H1 (cell line): ENCODE results near the gene OR2L3. TPM values are rescaled to one million over a fixed set of nuclear protein-coding genes. Genes with fewer than 3 reads are reported as not detected.

Experiments
- CTCF ChIA-PET: fragments of 300-600 bp; sonication (Branson Sonifier 250); formaldehyde crosslinking; loops from one replicate; lab custom pipeline; 2021; ENCODE audit not compliant: partially characterized antibody; lab: Charles Lee
- POLR2A ChIA-PET: fragments of 300-600 bp; sonication (Branson Sonifier 250); formaldehyde crosslinking; loops from one replicate; lab custom pipeline; 2021; ENCODE audit warnings: inconsistent platforms; ENCODE audit not compliant: partially characterized antibody; lab: Charles Lee
- DNase-seq, 2 experiments: peaks; one replicate each; pipeline versions ENCODE4 v3.0.0 to v3.0.0-alpha.2; 2010 to 2022; ENCODE audit warnings: low spot score in 2 of 2, low read depth in 1 of 2, mixed read lengths in 1 of 2
- FAIRE-seq: peaks from 2 replicates; lab custom pipeline; 2011; peaks lifted over from hg19 to GRCh38; lab: Jason Lieb, UNC
- H2AFZ ChIP-seq: 2 replicates; pipeline ENCODE4 v1.8.1; 2012; ENCODE audit warnings: low read length, inconsistent platforms
- H2AK5ac ChIP-seq: 2 replicates; pipeline ENCODE4 v1.6.1; 2013; ENCODE audit warnings: low read depth, low read length
- H2BK120ac ChIP-seq: replicated peaks from 2 replicates; pipeline ENCODE3; 2013; ENCODE audit warnings: low read depth, low read length, inconsistent platforms
- H2BK12ac ChIP-seq: 2 replicates; pipeline ENCODE4 v1.6.1; 2013; ENCODE audit warnings: low read depth, low read length
- H2BK15ac ChIP-seq: 2 replicates; pipeline ENCODE4 v1.6.1; 2013; ENCODE audit warnings: low read length
- H2BK20ac ChIP-seq: 2 replicates; pipeline ENCODE4 v1.6.1; 2013; ENCODE audit warnings: low read length
- H2BK5ac ChIP-seq: 2 replicates; pipeline ENCODE4 v1.6.1; 2013; ENCODE audit warnings: low read depth, low read length
- H3K14ac ChIP-seq: 2 replicates; pipeline ENCODE4 v1.6.1; 2013; ENCODE audit warnings: inconsistent platforms; ENCODE audit not compliant: insufficient read length
- H3K18ac ChIP-seq: 2 replicates; pipeline ENCODE4 v1.6.1; 2013; ENCODE audit warnings: low read length; ENCODE audit errors: extremely low read depth
- H3K23ac ChIP-seq: 2 replicates; pipeline ENCODE4 v1.6.1; 2013; ENCODE audit warnings: inconsistent platforms; ENCODE audit not compliant: insufficient read length
- H3K23me2 ChIP-seq: 2 replicates; pipeline ENCODE4 v1.6.1; 2013; ENCODE audit warnings: low read depth, low read length
- H3K27ac ChIP-seq: 2 replicates; pipeline ENCODE4 v1.6.1; 2011; ENCODE audit warnings: low read depth, low read length, inconsistent platforms
- H3K27me3 ChIP-seq, 4 experiments: replicated peaks in 1 of 4; 1 replicate in 1 of 4; 2 replicates in 3 of 4; pipeline versions ENCODE4 v1.6.1 to v1.8.1; 2011 to 2013; ENCODE audit warnings: low read length in 3 of 4, mild to moderate bottlenecking in 3 of 4, inconsistent platforms in 2 of 4, mixed read lengths in 2 of 4, moderate library complexity in 1 of 4; ENCODE audit not compliant: control insufficient read depth in 3 of 4, insufficient read depth in 3 of 4; ENCODE audit errors: extremely low read depth in 1 of 4
- H3K36me3 ChIP-seq, 4 experiments: 2 replicates each; pipeline versions ENCODE4 v1.6.1 to v1.8.1; 2011 to 2013; ENCODE audit warnings: mild to moderate bottlenecking in 4 of 4, low read length in 3 of 4, moderate library complexity in 2 of 4, control low read depth in 1 of 4, inconsistent platforms in 1 of 4; ENCODE audit not compliant: insufficient read depth in 4 of 4, control insufficient read depth in 2 of 4
- H3K4ac ChIP-seq: replicated peaks from 2 replicates; pipeline ENCODE3; 2013; ENCODE audit warnings: low read length, low read depth, mixed read lengths, inconsistent platforms; ENCODE audit not compliant: insufficient read length
- H3K4me1 ChIP-seq, 4 experiments: replicated peaks in 1 of 4; 1 replicate in 1 of 4; 2 replicates in 3 of 4; pipeline versions ENCODE4 v1.6.1 to v1.8.1; 2011 to 2013; ENCODE audit warnings: low read length in 3 of 4, inconsistent platforms in 2 of 4, mixed read lengths in 1 of 4; ENCODE audit not compliant: insufficient read depth in 4 of 4, control insufficient read depth in 3 of 4
- H3K4me2 ChIP-seq, 2 experiments: 2 replicates each; pipeline versions ENCODE4 v1.6.1 to v1.8.1; 2011 to 2013; ENCODE audit warnings: low read depth in 2 of 2, low read length in 2 of 2, control low read depth in 1 of 2, inconsistent platforms in 1 of 2, mild to moderate bottlenecking in 1 of 2; ENCODE audit not compliant: insufficient read depth in 1 of 2
- H3K4me3 ChIP-seq, 4 experiments: fragments of 200-600, 300-600 bp in 1 of 4; sonication (generic), shearing (Covaris generic), sonication (Bioruptor Twin) in 1 of 4; 2 replicates each; pipeline versions ENCODE4 v1.5.1 to v1.8.1; 2011 to 2016; ENCODE audit warnings: low read length in 4 of 4, low read depth in 3 of 4, control low read depth in 2 of 4, inconsistent platforms in 2 of 4, mild to moderate bottlenecking in 2 of 4, mixed read lengths in 1 of 4, moderate library complexity in 1 of 4; ENCODE audit not compliant: insufficient read depth in 2 of 4; ENCODE audit errors: extremely low read depth in 1 of 4
- H3K56ac ChIP-seq: replicated peaks from 2 replicates; pipeline ENCODE3; 2013; ENCODE audit warnings: low read depth, mild to moderate bottlenecking, mixed read lengths, low read length, inconsistent platforms; ENCODE audit not compliant: insufficient read length
- H3K79me1 ChIP-seq: 2 replicates; pipeline ENCODE4 v1.6.1; 2013; ENCODE audit warnings: low read depth, low read length, control low read depth
- H3K79me2 ChIP-seq, 2 experiments: 2 replicates each; pipeline versions ENCODE4 v1.6.1 to v1.8.1; 2012 to 2013; ENCODE audit warnings: low read length in 2 of 2, mild to moderate bottlenecking in 2 of 2, inconsistent platforms in 1 of 2; ENCODE audit not compliant: insufficient read depth in 2 of 2, control insufficient read depth in 1 of 2
- H3K9ac ChIP-seq, 4 experiments: replicated peaks in 1 of 4; 1 replicate in 1 of 4; 2 replicates in 3 of 4; pipeline versions ENCODE4 v1.6.1 to v1.8.1; 2011 to 2013; ENCODE audit warnings: low read depth in 3 of 4, low read length in 3 of 4, control low read depth in 2 of 4, mild to moderate bottlenecking in 2 of 4, moderate library complexity in 2 of 4, inconsistent platforms in 1 of 4; ENCODE audit errors: extremely low read depth in 1 of 4
- H3K9me3 ChIP-seq, 2 experiments: 2 replicates each; pipeline versions ENCODE4 v1.6.1 to v1.8.1; 2012 to 2013; ENCODE audit warnings: mild to moderate bottlenecking in 2 of 2, moderate library complexity in 2 of 2, control low read depth in 1 of 2, inconsistent platforms in 1 of 2, low read depth in 1 of 2, low read length in 1 of 2, mixed read lengths in 1 of 2; ENCODE audit not compliant: insufficient read depth in 2 of 2
- H4K20me1 ChIP-seq, 2 experiments: replicated peaks in 1 of 2; 2 replicates each; pipeline versions ENCODE3 to v1.8.1; 2011 to 2013; ENCODE audit warnings: inconsistent platforms in 2 of 2, low read length in 2 of 2, mild to moderate bottlenecking in 1 of 2; ENCODE audit not compliant: insufficient read depth in 2 of 2, control insufficient read depth in 1 of 2
- H4K5ac ChIP-seq: 2 replicates; pipeline ENCODE4 v1.6.1; 2013; ENCODE audit warnings: low read length, low read depth, mixed read lengths, inconsistent platforms; ENCODE audit not compliant: insufficient read length
- H4K8ac ChIP-seq: 2 replicates; pipeline ENCODE4 v1.8.0; 2013; ENCODE audit warnings: mild to moderate bottlenecking, moderate library complexity, low read length, inconsistent platforms; ENCODE audit not compliant: insufficient read depth; ENCODE audit errors: extremely low read depth
- H4K91ac ChIP-seq: replicated peaks from 2 replicates; pipeline ENCODE3; 2013; ENCODE audit warnings: low read length, mixed read lengths, inconsistent platforms; ENCODE audit not compliant: insufficient read length
- BACH1 ChIP-seq: IDR thresholded peaks from 2 replicates; pipeline ENCODE4 v1.6.1; 2012; ENCODE audit warnings: low read length, improper control_type of control experiment
- MAFK ChIP-seq: IDR thresholded peaks from 2 replicates; pipeline ENCODE4 v1.6.1; 2012; ENCODE audit warnings: low read depth, mild to moderate bottlenecking, improper control_type of control experiment, low read length
- TCF12 ChIP-seq: IDR thresholded peaks from 2 replicates; pipeline ENCODE4 v1.6.1; 2011; ENCODE audit warnings: low read depth, mild to moderate bottlenecking, low read length
- WGBS, 2 experiments: shearing (Covaris generic) in 1 of 2; methylation state at CpG; one replicate each; pipeline versions ENCODE4 v1.1.6 to v1.1.7; 2013 to 2015; ENCODE audit warnings: low lambda C conversion rate in 2 of 2, mixed read lengths in 2 of 2, inconsistent platforms in 1 of 2, low coverage in 1 of 2, missing lambda C conversion rate in 1 of 2; ENCODE audit not compliant: insufficient replicate concordance in 2 of 2, insufficient coverage in 1 of 2, insufficient read length in 1 of 2; ENCODE audit errors: extremely low coverage in 1 of 2, missing lambda C conversion rate in 1 of 2; 5-methylcytosine and 5-hydroxymethylcytosine counted together
- polyA plus RNA-seq, 7 experiments: library from polyadenylated mRNA; depleted of rRNA in 3 of 7; stranded (reverse) in 5 of 7; unstranded in 2 of 7; fragments of >200 nt in 5 of 7; fragments of 200-250 nt in 2 of 7; gene quantifications; 1 replicate in 5 of 7; 2 replicates in 1 of 7; 4 replicates in 1 of 7; pipeline versions ENCODE4 v1.2.1 to v1.2.3, GENCODE V29; 2011 to 2013; ENCODE audit warnings: missing spikeins in 2 of 7, mixed read lengths in 2 of 7
- total RNA-seq: library from RNA; stranded (reverse); fragmentation: NEBNext Ultra II Directional; extraction: Animal tissue kit (Norgen Biotek cat#: 25700); gene quantifications from 2 replicates; pipeline ENCODE4 v1.2.1, GENCODE V29; 2021

Gene OR2L3
- total and polyA plus RNA-seq, 2 of the 8 experiments (the other 6 are each of a cell fraction or from before 2014, with no cell fraction given) = not detected

DNA sequence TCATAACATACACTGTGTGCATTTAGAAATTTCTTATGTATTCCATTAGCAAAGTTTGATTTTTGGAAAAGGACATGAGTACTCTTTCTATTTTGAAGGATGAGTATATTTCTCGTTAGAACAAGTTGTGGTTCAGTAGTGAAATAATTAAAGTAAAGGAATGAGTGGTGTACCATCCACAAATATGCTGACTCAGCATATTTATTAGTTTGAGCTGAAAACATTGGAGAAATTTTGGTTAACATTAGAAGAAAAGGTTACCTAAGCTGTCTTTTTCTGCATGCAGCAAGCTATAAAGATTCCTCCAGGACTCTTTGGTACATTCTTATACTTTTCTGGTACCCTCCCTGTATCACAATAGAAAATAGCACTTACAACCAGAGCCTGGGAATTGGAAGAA is 38.9 kb upstream of the OR2L3 start:
- Histone ChIP-seq H3K79me1 (no peaks in the 10 kb centered on the region), H3K4me1 (no peaks in the 10 kb centered on the region), H3K4me2 (no peak overlapping the region), H2BK5ac (no peak overlapping the region), H3K18ac (no peak overlapping the region), H4K91ac (no peak overlapping the region), H3K79me2 (no peaks in the 10 kb centered on the region), H3K27ac (no peak overlapping the region), H3K23me2 (no peaks in the 10 kb centered on the region), H2BK20ac (no peak overlapping the region), H3K27me3 (no peaks in the 10 kb centered on the region), H2AK5ac (no peak overlapping the region), H3K9me3 (peaks cover 57 to 63% of the 10 kb centered on the region in 2 experiments), H3K36me3 (no peaks in the 10 kb centered on the region; a peak in 1 of 8 replicates), H3K4me3 (no peak overlapping the region), H3K23ac (no peak overlapping the region), H3K4ac (no peak overlapping the region), H2BK15ac (no peak overlapping the region), H3K9ac (no peak overlapping the region), H2AFZ (no peak overlapping the region), H2BK12ac (no peak overlapping the region), H4K5ac (no peak overlapping the region)
- ChIA-PET CTCF (no interaction called here), POLR2A (no interaction called here)
- WGBS, 2 experiments = 56% methylated on average over 1 of the region's 1 CpG; no CpG with 5 or more reads in 1 of the 2 experiments
- DNase-seq = no peak
- TF ChIP-seq BACH1 (peak; percentile 45; the same call in 1 of the 2 replicates), MAFK (peak; percentile 100), TCF12 (no peak)
- TF ChIP-seq, all 59 proteins: peak for 2
- Histone ChIP-seq H2BK120ac (no peak overlapping the region), H4K8ac (no peak overlapping the region), H3K56ac (no peak overlapping the region), H4K20me1 (no peaks in the 10 kb centered on the region), H3K14ac (no peak overlapping the region)
- FAIRE-seq = no peak
